Panc1 (cell line): ENCODE results near the gene NOLC1.

ENCODE experiments used
- CTCF ChIP-seq: fragments of 450-650 bp; IDR thresholded peaks from 2 replicates; pipeline ENCODE4 v1.5.1; 2017; ENCODE audit warnings: mild to moderate bottlenecking
- REST ChIP-seq, 2 experiments: IDR thresholded peaks; 2 replicates each; pipeline ENCODE4 v1.6.1; 2011 to 2012; ENCODE audit warnings: low read depth in 2 of 2, control low read depth in 1 of 2, low read length in 1 of 2, mild to moderate bottlenecking in 1 of 2, moderate library complexity in 1 of 2; ENCODE audit not compliant: insufficient read depth in 1 of 2
- TCF7L2 ChIP-seq: IDR thresholded peaks from 2 replicates; pipeline ENCODE4 v1.6.1; 2011; ENCODE audit warnings: mild to moderate bottlenecking, low read depth, low read length, inconsistent platforms

GRCh38 chr10:102115775-102116174 is 36.4 kb upstream of the NOLC1 start:
- TF ChIP-seq REST (IDR thresholded peaks at IDR 0.05; ENCODE audit: insufficient read depth in 1 of 2, low read depth in 2 of 2, low read length in 1 of 2) (no peak), TCF7L2 (no peak), CTCF (no peak)
